ENCODE measurements around the gene AGMO.

AGMO gene

DNA sequence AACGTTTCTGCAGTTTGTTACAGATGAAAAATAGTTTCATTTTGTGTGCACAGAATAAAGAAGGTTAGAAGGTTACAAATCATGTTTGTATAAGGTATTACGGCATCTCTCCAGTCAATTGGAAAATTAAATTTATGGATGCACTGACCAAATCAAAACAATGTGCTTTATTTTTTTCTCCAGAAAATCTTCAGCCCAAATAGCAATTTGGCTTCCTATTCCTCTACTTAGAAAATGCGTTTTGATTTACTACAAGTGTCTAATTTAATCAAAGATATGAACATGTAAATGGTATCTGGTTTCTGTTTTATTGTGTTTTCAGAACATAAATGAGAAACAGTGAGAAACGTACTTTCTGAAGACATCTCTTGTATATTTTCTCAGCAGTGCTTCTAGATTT, 63.4 kb downstream of the AGMO start:
- no peak for DNase-seq (ENCODE audit: low spot score)

- DNase-seq (ENCODE audit: low spot score), result no peak
Observed at GRCh38 chr7:15495170-15495569, 66.6 kb downstream of the AGMO start.

DNA sequence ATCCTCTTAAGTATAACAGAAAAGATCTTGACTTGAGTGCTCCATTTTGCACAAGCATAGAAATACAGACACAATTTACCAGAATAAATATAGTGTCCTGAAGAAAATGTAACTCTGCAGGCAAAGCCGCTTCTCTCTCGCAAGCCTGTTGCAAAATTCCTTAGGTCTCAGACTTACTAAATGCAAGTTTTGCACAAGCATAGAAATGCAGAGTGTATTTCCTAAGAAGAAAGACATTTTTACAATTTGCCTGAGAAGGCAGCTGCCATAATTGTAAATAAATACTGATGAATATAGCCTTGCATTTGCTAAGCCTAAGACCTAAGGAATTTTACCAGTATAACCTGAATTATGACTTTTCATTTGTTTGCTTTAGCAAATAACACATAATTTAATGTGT, 67.1 kb downstream of the AGMO start:
- DNase-seq (ENCODE audit: low spot score), result no peak

DNA sequence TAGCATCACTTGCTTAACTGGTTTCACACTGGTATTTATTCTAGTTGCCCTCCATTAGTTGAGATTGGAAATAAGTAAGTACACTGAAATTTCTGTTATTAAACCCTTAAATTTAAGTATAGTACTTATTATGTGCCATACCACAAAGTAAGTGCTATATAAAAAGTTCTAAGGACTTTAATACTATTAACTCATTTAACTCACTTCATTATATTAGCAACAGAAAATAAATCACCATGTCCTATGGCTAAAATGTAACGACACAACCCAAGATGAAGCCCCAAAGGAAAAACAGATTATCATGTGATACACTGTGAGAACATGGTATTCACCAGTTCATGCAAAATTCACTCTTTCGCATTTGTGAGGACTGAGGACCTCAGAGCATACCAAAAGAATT, 70.5 kb downstream of the AGMO start:
- no peak for DNase-seq (ENCODE audit: low spot score)

GRCh38 chr7:15490291-15490690, 71.5 kb downstream of the AGMO start:
- no peak for DNase-seq (ENCODE audit: low spot score)

DNA sequence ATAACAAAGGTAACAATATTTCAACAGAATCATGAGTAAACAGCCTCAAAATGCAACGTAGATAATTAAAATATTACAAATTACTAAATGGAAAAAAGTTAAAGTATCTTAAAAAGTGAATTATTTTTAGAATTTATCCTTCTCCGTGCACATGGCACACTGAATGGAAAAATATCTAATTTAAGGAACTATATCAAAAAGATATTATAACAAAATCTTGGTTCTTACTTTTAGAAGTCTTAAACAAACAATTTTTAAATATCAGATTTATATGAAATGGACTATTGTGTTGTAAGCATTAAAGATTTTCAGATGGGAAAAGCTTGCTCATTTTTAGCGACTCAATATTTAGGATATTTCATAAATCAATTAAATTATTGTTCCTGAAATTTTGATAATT, 72.0 kb downstream of the AGMO start:
- DNase-seq (ENCODE audit: low spot score), result no peak

DNA sequence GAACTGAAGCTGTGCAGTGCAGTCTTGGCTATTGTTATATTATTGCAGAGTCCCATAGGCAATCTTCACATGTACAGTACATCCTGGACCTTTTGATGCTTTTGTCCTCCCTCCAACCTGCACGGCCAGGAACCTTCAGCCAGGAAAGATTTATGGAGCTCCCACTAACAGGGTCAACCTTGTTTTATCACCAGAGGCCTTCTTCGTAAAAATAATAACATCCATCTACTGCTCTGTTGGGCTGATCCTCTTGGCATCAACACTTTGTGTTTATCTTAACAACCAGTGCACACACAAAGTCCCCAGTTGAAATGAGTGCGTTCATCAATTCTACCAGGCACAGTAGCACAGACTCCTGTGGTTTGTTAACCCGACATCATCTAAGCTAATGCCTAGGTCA, 72.4 kb downstream of the AGMO start:
- no peak for DNase-seq (ENCODE audit: low spot score)

- DNase-seq (ENCODE audit: low spot score), result no peak
Observed at GRCh38 chr7:15488401-15488800, 73.4 kb downstream of the AGMO start.

GRCh38 chr7:15487896-15488295, 73.9 kb downstream of the AGMO start:
- no peak for DNase-seq (ENCODE audit: low spot score)

- DNase-seq (ENCODE audit: low spot score), result no peak
Observed at GRCh38 chr7:15485998-15486397, 75.8 kb downstream of the AGMO start.

GRCh38 chr7:15485431-15485830, 76.4 kb downstream of the AGMO start:
- DNase-seq (ENCODE audit: low spot score), result no peak

DNA sequence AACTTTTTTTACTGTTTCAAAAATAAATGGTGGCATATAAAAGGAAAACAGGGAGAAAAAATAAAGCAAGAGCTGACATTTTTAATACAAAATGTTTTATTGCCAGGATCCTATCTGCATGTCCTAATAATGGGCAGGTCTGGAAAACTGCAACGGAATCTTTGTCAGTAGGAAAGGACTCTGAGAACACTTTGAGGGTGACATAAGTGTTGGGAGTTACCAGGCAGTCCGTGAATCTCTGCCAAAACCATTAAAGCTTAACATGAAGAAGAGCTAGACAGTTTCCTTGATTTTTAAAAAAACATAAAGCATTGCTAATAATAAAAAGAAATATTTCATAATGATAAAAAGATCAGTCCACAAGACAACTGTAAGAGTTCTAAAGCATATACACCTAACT, 80.7 kb downstream of the AGMO start:
- no peak for DNase-seq (ENCODE audit: low spot score)

DNA sequence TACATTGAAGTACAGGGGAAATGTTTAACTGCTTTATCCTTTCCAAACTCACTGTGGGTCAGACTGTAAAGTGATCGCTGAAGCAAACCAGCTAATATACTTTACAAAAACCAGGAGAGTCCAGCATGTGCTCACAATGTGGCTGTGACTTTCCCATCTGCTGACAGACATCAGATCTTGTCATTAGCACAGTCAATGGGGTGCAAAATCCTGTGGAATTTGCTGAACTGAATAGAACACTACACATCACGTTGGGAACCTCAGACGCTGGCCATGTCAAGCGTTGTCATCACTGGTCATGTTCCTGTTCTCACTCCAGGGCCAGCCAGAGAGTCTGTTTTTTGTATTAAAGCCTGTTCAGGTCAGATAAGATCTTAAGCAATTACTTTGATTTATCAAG, 83.4 kb downstream of the AGMO start:
- DNase-seq (ENCODE audit: low spot score), result no peak

DNA sequence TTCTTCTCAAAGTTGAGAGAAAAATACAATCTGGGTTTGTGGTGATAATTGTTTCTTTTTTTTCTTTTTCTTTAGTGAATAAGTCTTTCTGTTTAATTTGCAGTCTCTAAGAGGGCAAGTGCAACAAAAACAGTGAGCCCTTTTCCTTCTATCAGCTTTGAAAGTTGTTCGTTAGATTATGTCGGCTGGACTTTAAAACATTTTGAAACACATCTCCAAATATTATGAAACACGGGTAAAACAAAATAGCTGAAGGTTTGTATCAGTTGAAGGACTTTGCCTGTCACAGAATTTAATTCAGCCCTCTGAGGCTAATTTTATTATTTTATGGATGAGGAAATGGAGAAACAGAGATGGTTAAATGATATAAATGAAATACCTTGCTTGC, 85.3 kb downstream of the AGMO start:
- no peak for DNase-seq (ENCODE audit: low spot score)

DNA sequence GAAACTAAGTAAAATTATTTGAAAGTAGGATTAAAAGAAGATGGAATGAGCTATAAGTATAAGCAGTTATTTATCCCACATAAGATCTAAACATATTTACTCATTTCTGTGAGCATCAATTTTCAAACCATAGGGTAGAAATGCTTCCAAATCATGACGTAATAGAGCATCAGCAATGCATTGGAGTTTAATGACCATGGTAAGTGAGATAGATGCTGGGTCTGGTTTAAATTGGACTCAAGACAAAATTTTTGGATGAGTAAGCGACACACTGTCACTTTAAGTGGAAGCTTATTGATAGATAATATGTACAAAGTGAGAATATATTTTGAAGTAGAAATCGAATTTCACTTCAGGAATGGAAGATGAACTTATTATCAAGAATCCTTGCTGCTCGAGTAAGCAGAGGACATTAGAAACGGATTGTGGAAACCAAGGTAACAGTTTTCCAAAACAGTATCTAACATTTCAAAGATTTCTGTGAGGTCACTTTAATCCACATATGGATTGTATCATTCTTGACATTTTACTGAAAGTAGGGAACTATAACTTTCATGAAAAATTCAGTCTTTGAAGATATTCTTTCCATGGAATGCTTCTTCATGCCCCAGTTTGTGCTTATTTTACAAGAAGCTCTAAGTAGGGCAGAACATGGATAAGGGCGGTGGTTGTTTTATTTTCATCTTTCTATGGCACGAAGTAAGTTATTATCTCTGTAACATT, 85.8 kb downstream of the AGMO start:
- no peak for DNase-seq (ENCODE audit: low spot score)

- no peak for DNase-seq (ENCODE audit: low spot score)
Observed at GRCh38 chr7:15471669-15471950, 90.2 kb downstream of the AGMO start.

GRCh38 chr7:15470825-15471668, 90.8 kb downstream of the AGMO start:
- no peak for DNase-seq (ENCODE audit: low spot score)

DNA sequence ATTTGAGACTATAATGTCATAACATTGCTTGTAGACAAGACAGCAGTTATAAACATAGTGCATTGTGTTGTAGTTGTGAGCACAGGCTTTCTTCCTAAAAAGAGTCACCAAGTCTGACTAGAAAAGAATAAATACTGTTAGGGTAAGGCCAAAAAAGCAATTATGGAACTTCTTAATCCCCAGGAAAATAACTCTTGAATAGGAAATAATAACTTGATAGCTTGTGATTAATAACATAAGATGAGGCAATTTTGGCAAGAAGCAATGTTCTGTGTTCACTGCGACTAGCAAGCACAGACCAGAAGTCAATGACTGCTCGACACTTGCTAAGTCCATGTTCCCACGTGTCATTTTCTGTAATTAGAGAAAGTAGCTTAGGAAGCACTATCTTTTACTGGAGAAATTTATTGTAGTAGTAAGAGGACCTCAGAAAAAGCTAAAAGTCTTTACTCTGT, 97.1 kb downstream of the AGMO start:
- DNase-seq (ENCODE audit: low spot score), result no peak

DNA sequence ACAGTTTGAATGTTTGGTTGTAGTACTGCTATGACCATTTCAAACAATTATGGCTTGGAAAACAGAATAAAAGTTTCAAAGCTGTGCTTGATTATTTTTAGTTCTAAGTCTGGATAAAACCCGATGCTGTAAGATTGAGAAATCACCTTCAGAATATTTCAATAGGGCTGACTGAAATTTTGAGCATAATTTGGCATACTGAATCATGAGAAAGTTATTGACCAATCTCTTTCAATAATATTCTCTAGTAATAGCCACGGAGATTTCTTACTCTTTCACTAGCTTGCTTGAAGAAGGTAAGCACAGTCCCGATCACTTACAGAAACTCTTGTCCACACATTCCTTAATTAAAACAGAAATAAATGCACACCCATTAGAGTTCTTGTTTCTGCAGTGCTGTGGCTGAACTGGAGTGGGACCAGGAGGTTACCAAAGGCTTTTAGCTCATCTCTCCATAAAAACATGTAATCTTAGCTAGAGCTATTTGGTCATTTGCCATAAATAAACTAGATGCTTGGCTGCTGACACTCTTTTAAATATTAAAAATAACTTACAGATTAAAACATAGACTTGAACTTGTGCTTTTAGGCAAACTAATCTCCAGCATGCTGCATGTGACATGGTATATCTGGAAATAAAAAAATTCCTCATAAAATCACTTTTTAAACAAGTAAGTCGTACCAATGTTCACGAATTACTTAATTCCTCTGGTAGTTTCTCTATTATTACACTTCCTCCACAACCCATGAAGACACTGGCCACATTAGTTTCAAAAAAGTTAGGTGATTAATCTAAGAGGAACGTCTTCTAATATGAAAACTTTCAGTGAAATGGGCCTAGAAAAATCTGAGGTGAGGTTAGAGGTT, 97.8 kb downstream of the AGMO start:
- DNase-seq (ENCODE audit: low spot score), result no peak

GRCh38 chr7:15462721-15463389, 99.0 kb downstream of the AGMO start:
- no peak for DNase-seq (ENCODE audit: low spot score)

DNA sequence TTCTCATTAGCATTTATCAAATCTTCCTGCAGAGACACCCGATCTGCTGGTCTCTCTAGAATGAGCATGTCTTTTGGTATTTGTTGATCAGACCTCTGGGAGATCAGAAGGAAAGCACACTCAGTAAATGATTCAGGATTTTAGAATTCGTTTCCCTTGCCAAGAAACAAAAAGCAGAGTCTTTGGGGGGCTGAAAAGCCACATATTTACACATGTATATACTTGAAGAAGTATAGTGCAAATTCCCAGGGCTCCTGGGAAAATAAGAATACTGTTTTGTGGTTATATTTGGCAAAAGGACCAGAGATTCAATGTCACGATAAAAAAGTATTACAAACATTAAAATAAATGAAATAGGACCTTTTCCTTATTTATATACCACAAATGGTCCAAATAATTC, 100.2 kb downstream of the AGMO start:
- DNase-seq (ENCODE audit: low spot score), result no peak

DNA sequence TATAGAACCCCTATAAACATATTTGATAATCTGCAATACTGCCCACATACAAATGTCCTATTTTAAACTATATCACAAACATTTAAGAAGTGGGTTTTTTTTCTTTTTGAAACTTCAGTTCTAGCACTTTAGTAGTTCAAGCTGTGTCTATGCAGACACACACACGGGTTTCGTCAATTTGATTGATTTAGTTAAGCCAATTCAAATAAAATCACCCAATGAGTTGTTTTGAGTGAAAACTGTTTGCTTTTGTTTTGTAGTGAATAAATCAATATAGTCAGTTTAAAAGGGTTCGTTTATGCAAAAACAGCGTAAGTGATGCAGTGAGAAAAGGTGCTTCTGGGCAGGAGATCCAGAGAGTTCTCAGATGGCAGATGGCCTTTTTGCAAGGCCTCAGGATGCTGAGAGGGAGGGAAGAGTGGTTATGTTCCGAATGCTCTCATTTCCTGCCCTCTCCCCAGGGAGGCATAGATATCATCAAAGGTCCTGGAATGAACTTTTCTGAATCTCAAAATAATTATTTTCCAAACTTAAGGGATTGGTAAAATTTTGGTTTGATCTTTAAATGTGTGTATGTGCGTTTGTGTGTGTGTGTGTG, 102.7 kb downstream of the AGMO start:
- DNase-seq (ENCODE audit: low spot score), result no peak
